Inferior parietal cortex (tissue), 1 donor: ENCODE data around the gene STRN4.

Source experiments
- DNase-seq: peaks from one replicate; pipeline ENCODE4 v3.0.0-alpha.2; 2016; ENCODE audit errors: extremely low spot score

The STRN4 gene

DNA sequence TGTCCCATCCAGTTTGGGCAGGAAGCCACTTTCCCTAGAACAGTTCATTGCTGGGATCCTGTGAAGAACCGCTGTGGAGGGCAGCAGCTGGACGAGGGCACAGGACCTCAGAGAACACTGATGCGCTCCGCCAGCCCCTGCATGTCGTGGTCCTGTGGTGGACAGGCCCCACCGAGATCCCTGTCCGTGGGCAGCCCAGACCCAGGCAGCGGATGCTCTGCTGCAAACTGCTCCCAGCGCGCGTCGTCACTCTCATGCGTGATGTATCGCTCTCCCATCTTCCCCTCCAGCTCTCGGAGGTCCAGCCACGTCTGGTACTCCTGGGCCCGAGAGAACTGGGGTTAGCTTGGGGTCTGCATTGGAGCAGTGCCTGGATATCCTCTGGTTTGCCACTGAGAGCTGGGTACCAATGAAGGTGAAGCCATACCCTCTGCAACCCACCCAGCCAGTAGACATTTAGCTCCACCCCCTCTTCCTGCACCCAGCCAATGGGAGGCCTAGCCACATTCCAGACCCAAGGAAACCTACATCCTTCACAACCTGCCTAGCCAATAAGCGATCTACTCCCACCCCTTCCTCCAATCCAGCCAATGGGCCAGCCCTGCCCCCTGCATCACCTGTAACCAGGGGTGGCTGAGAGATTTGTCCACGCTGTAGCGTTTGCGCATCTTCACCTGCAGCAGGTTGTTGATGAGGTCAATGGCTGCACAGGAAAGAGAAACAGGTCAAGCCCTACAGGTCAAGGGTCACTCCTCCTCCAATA is 71.7 kb downstream of the STRN4 start:
- DNase-seq = no peak

DNA sequence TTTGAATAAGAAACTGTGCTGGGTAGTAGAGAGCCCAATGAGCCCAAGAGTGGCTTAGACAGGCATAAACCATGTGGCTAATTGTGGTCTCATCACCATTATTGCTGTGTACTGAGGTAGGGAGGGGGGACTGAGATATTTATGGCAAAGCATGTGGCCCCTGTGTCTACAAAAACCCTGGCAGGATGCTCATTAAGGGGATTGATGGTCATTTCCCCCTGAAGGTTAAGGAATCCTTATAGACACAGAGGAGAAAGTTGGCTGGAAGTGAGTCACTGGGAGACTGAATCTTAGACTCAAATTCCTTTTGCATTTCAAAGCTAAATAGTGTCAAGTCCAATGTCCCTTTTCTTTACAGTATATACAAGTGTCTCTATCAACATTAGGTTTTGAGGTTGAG is 75.4 kb downstream of the STRN4 start:
- no peak for DNase-seq
